Gastrocnemius medialis (tissue), 4 donors: ENCODE results near the gene PLCD1.

Source experiments
- CTCF ChIP-seq, 5 experiments: fragments of 450-650 bp in 3 of 5; fragments of 200-600 bp in 2 of 5; sonication (generic) in 2 of 5; IDR thresholded peaks in 4 of 5; conservative IDR thresholded peaks in 1 of 5; 1 replicate in 4 of 5; 2 replicates in 1 of 5; pipeline ENCODE4 v1.5.1; 2016 to 2019; ENCODE audit warnings: antibody characterized with exemption in 5 of 5, mild to moderate bottlenecking in 3 of 5, moderate library complexity in 3 of 5
- POLR2A ChIP-seq, 2 donors: fragments of 450-650 bp; IDR thresholded peaks; one replicate each; pipeline ENCODE4 v1.6.1; 2017; ENCODE audit warnings: antibody characterized with exemption in 2 of 2, mild to moderate bottlenecking in 2 of 2, moderate library complexity in 2 of 2

GRCh38 chr3:37957539-37957936 is 71.9 kb downstream of the PLCD1 start:
- no peak for TF ChIP-seq CTCF (IDR thresholded peaks at IDR 0.05 in 4 of 5, conservative IDR thresholded peaks at IDR 0.05 in 1 of 5)
- TF ChIP-seq POLR2A (IDR thresholded peaks at IDR 0.05) = no peak
